CD4-positive, alpha-beta T cell treated with Interleukin-17A for 4 hours (primary cell): ENCODE data around the gene AGR2.
"Not testable (repeated sequence)": the region's sequence is repeated elsewhere in the genome, so short reads cannot be mapped to it uniquely, and the experiment has no call there.

Experiments
- DNase-seq: peaks from one replicate; pipeline ENCODE4 v3.0.0-alpha.2; 2020; ENCODE audit warnings: mixed read lengths

AGR2 gene

DNA sequence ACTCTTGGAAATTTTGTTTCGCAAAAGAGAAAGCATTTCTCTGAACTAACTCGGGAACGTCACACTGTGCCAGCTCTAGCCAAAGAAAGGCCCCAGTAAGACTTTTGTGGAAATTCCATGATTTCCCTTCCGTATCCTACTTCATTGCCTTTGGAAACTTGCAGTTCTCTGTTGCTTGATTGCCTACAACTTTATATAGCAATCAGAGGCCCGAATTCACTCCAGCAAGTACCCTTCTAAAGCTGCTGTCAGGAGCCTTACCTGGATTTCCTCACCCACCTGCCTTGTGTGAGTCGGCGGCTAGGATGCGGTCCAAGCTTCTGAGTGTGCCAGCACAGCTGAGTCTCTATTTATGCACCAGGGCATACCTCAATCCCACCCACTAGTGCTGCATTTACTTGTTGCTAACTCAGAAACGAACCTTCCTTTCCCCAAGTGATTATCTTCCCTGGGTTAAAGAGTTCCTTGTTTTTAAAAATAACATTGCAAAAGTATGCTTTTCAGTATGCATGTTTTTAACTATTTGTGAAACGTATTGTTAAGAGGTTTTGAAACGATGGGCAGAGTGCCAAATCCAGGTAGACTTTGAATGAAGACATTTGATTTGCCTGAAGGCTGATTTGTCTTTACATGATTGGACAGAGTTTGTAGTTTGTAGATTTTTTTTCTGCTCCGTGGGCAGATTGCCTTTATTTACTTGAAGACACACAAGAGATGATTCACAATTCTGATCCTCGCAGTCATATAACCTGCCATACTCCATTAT lies at the start of gene AGR2:
TSS of gene AGR2 (minus strand) at position 326 of the 766 bp plus-strand sequence. CDS start 3,203 bp downstream, outside the sequence.
- no peak for DNase-seq

DNA sequence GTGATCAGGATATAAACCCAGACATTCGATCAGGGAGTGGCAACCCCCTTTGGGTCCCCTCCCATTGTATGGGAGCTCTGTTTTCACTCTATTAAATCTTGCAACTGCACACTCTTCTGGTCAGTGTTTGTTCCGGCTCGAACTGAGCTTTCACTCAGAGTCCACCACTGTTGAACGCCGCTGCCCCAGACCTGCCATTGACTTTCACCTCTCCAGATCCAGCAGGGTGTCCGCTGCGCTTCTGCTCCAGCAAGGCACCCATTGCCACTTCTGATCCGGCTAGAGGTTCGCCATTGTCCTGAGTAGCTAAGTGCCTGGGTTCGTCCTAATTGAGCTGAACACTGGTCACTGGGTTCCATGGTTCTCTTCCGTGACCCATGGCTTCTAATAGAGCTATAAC lies 48.4 kb upstream of the AGR2 start:
- DNase-seq: not testable (repeated sequence)

DNA sequence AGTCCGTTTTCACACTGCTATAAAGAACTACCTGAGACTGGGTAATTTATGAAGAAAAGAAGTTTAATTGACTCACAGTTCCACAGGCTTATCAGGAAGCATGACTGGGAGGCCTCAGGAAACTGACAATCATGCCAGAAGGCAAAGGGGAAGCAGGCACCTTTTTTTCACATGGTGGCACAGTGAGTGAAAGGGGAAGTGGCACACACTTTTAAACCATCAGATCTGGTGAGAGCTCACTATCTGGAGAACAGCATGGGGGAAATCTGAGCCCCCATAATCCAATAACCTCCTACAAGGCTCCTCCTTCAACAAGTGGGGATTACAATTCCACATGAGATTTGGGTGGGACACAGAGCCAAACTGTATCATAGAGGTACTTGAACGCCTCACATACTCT lies 47.0 kb upstream of the AGR2 start:
- DNase-seq: no peak

DNA sequence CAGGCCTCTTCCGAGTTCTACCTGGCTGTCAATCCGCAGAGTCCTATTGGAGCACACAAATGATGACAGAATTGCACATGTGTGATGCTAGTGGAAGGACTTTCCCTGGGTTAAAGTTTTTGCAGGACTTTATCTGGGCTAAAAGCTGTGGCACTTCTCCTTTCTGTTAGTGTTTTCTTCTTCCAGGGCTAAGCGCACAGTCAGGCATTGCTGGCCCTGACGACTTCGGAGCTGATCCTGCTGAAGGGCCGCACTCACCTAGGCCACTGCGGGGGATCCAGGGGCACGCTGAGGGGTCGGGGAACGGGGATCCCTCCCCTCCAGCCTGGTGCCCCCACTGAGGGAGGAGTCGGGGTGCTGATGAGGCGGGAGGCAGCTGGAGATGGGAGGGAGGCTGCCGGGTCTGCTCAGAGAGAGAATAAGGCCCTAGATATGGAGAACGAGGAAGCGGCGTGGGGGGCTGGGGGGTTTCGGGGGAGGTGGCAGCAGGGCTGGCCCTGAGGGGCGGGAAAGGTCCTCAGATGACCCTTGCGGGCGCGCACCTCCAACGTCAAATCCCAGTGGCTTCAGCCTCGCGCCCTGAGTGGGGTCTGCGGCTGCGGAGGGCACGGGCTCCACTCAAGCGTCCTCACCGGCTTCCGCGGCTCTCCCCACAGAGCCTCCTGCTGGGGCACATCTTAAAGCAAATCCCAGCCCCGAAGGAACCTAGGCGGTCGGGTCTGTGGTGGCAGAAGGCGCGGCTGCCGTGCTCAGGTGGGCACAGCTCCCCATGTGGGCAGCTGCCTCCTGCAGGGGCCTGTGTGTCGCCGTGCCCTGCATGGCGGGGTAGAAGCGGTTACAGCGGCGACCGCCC lies 46.0 kb upstream of the AGR2 start:
- no peak for DNase-seq

DNA sequence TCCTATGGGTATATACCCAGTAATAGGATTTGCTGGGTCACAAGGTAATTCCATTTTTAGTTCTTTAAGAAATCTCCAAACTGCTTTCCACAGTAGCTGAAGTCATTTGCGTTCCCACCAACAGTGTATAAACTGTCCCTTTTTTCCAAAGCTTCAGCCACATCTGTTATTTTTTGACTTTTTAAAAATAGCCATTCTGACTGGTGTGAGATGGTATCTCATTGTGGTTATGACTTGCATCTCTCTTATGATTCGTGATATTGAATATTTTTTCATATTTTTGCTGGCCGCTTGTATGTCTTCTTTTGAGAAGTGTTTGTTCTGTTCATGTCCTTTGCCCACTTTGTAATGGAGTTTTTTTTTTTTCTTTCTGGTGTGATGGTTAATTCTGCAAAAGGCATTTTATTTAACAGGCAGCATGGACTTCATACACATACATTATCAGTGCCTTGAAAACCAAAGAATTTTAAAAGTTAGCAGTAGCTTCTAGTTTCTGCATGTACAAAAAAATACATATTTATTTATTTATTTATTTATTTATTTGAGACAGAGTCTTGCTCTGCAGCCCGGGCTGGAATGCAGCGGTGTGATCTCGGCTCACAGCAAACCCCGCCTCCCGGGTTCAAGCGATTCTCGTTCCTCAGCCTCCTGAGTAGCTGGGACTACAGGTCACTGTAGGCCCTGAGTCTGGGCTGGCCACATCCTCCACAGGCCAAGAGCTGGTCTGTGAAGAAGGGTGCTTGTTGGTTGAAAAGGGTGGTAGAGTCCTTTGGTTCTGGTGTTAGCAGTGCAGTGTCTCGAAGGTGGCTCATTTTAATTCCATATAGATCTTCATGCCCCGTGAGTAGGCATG lies 44.7 kb upstream of the AGR2 start:
- no peak for DNase-seq

DNA sequence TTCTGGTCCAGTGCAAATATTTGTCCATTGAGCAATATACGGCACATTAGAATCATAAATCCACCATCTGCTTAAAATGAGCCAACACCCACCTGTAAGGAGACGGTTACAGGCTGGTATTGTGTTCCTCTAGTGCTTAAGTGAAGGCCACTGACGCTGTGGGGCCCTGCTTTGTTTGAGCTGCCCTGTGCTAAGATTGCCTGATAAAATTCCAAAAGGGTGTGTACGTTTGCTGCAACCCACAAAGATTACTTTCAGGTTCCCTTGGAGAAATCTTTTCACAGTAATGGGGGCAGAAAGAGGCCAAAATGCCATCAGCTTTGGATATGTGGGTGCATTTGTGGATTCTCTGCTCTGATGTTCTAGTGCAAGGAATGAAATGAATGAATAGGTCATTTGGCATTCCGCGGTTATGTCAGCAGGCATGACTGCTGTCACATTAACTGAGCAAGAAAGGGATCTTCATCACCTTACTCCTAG lies 42.6 kb upstream of the AGR2 start:
- DNase-seq: no peak

DNA sequence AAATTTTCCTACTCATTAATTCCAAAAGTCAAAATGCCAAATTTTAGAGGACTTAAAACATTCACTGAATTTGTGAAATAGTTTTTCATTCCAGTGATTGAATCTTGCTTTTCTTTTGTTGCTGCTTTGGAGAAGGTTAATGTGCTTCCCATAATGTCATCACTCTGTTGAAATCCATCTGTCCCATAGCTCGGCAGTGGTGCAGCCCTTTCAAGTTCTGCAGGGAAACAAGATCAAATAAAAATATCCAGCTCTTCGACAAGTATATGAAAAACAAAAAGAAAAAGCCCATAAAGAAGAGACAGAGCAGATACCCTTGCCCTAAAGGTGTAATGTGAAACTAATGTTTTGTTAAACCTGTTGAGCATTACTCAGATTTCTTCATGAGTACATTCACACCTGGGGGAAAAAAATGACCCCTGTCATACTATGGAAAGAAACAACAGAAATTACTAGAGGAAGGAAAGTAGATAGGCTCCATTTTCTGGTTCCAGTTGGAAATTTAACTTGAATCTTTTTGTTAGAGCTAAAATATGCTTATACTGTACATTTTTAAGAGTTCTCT lies 41.9 kb upstream of the AGR2 start:
- DNase-seq: no peak

DNA sequence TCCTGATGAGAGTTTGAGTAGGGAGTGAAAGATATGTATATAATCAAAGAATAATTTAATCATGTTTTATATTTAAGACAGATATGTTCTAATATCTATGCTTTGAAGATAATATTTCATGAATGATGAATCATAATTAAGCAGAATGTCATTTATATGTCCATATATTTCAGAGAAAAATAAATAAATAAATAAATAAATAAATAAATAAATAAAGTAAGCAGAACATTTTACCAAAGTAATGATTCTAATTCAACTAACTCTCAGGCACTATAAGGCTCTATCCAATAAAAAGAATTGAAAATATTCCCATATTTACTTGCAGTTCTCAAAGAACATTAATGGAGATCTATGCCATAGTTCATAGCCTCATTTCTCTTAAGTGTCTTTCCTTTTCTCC lies 40.9 kb upstream of the AGR2 start:
- no peak for DNase-seq

DNA sequence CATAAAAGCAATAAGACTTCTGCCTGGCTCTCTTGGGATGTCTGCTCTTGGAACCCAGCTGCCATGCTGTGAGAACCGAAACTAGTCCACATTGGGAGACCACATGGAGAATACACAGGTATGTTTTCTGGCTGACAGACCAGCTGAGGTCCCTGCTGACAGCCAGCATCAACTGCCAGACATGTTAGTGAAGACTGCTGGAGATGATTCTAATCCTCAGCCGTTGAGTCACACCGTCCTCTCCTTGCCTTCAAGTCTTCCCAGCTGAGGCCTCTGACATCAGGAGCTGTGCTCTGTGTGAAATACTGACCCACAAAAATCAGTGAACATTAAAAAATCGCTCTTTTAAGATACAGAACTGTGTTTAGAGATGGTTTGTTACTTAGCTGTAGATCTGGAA lies 36.9 kb upstream of the AGR2 start:
- DNase-seq: no peak

DNA sequence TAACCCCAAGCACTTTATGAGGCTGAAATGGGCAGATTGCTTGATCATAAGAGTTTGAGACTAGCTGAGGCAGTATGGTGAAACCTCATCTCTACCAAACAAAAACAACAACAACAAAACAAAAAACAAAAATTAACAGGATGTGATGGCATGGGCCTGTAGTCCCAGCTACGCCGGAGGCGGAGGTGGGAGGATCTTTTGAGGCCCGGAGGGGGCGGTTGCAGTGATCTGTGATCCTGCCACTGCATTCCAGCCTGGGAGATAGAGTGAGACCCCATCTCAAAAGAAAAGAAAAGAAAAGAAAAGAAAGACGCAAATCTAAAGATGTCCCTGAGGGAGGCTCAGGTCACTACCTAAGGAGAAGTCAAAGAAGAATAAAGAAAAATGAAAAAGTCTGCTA lies 35.3 kb upstream of the AGR2 start:
- no peak for DNase-seq

DNA sequence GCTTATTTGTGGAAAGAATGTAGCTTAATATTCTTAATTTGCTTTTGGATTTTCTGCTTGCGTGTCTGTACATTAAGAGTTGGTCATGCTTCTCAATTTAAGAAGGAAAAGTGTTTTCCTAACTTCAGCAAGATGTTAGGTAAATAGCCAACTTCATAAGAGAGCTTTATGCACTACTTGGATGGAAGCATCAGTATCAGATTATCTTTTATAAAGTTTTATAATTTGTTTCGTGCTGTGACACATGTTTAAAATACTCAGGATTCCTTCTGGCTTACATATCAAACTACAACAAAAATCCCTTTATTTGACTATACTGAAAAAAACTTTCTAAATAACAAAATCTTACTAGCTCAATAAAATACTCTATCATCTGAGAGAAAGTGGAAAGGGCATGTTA lies 34.8 kb upstream of the AGR2 start:
- no peak for DNase-seq

DNA sequence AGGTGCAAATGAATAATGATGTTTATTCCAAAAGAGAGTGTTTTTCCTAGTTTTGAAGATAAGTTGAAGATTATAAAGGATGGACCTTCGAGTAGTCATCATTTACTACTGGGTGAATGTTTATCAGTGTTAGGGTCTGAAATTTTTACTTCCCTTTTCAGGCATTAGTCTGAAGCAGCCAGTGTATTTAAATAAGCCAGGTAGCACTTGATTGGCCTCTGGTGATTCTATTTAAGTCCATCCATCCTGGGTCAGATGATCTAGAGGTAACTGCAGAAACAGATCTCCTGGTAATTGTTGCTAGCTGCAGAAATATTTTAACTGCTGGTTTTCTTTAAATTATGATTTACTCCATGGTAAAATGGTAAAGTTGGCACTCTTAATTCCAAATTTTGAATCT lies 34.1 kb upstream of the AGR2 start:
- DNase-seq: no peak

DNA sequence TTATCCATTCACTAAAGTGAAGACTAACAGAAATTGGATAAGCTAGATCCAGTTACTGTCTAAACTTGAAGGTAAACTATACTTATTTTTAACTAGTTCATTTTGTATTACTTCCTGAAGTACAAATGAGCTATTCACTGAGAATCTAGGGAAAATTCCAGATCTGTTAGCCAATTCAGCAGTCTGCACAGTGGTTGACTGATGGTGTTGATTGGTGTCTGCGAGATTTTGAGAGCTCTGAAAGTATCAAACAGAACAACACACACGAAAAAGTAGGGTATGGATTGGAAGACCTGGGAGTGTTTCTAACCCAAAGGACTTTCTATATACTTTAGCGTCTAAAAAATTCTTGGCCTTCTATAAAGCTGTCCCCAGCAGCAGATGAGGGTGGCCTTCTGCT lies 33.6 kb upstream of the AGR2 start:
- DNase-seq: no peak

DNA sequence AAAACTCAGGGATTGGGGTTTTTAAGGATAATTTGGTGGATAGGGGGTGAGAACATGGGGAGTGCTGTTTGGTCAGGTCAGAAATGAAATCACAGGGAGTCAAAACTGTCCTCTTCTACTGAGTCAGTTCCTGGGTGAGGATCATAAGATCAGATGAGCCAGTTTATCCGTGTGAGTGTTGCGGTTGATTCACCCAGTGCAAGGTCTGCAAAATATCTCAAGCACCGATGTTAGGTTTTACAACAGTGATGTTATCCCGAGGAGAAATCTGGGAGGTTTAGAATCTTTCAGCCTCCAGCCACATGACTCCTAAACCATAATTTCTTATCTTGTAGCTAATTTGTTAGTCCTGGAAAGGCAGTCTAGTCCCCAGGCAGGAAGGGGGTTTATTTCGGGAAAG lies 31.7 kb upstream of the AGR2 start:
- DNase-seq: no peak

DNA sequence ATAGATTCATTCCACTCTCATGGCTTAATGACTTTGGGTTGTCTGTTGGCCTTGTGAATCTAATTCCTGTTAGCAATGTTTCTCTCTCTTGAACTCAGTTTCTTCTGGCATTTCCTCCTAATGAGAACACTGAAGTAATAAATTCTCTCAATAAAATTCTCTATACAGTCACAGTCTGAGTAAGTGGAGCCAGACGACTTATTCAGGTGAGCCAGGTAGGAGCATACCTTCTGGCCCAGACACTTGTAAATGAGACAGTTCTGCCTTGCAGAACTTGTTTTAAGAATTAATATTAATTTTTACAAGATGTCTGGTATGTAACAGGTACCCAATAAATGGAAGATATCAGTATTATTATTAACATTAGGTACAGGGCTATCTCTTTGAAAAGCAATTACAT lies 28.6 kb upstream of the AGR2 start:
- no peak for DNase-seq

DNA sequence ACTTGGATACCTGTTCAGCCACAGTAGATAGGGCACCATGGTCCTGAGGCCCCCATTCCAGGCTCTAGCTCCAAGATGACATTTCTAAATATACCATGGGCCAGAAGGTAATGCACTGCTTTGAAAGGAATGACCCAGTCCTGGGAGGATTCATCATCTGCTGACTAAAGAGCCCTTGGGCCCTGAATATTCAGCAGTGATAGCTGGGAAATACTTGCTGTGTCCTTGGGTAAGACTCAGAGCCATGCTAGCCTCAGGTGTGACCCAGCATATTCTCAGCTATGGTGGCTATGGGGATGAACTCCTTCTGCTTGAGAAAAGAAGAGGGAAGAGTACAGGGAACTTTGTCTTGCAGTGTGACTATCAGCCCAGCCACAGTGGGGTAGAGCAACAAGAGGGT lies 21.3 kb upstream of the AGR2 start:
- no peak for DNase-seq

DNA sequence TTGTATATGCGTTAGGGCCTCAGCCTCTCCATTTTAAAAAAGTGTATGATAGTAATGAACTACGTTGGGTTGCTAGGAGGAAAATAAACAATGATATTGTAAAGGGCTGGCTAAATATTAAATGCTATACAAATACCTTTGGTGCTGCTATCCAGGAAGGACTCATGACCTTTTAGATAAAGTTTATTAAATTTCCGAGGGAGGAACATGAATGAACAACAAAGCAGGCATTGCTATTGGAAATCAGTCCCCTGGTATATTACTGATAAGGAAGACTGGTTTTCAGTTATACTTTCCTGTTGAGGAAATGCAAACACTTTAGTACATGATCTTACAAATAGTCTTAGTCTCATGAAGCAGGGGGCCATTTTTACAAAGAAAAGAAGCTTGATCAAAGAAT lies 17.2 kb upstream of the AGR2 start:
- DNase-seq: no peak

DNA sequence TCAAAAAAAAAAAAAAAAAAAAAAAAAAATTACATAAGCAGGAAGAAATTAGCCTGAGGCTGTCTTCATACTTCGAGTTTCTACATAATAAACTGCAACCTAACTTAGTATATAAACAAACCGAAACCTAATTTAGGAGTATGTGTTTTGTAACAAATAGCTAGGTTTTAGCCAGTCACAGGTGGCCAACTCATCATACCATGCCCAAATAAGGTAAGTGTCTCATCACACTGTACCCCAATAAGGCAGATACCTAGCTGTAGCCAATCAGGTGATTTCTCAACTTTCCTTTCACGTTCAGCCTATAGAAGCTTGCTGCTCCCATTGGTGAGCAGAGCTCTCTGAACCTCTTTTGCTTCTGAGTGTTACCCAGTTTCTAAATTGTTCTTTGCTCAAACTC lies 13.9 kb upstream of the AGR2 start:
- DNase-seq: no peak

DNA sequence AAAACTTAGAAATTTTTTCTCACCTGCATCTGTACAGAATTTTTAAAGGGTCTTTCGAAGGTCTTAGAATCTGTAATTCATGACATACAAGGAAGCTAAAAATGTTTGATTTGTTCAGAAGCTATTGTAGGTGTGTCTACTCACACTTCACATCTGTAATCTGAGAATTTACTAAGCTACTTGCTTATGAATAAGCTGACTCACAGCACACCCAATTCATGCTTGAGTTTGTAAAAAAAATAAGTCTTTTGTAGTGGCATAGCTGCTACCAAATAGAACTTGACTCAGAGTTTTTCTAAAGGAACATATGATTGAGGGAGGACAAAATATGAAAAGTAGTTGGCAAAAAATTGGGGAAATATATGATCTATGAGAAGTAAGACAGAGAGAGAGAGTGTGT lies 12.7 kb upstream of the AGR2 start:
- DNase-seq: no peak

DNA sequence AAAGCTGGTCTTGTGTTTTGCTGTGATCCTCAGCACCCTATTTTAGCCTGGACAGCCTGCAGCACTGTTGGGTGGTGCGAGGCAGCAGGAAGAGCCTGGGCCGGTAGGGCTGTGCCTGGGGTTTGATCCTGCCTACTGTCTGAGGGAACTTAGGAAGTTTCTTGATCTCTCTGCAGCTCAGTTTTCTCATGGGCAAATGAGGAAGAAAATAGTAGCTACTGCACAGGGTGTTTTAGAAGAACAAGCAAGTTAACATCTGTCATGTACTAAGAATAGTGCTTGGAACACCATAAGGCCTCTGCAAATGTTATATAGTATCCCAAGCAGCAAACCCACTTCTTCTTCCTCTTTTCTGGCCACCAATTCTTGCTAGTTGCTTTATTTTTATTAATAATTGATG lies 12.0 kb upstream of the AGR2 start:
- DNase-seq: no peak

DNA sequence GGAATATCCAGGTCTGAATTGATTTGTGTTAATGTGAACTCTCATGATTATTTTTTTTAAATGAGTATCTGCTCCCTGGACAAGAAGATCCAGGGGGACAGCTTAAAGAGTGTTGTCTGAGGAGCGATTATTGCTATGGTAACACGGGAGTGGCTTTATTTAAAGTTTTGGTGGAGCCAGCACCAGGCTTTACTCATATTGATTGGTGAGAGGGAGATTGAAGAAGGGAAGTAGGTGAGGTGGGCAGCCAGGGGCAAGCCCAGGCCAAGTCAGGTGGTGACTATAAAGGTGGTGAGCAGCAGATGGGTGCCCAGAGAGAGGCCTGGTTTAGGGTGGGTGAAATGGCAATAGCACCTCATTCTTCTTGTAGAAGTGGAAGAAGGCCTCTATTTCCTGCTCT lies 10.2 kb upstream of the AGR2 start:
- DNase-seq: no peak

DNA sequence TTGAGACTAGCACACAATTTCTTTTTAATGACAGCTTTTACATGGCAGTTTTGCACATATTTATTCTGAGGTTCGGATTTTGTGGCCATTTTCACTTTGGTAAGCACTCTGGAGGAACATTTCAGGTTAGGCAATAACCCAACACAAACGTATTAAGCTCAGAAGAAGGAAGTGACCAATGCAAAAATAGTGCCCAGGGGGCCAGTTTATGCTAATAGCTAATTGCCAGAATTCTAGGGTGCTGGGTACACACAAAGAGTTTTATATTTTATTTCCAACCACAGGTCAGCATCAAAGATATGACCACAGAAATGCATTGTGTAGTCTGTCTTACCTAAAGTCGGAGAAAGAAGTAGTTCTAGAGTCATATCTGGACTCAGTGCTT lies 8.4 kb upstream of the AGR2 start:
- no peak for DNase-seq
